ACHN (cell line): ENCODE data around the gene ZNF157.
"Not testable (repeated sequence)": the region's sequence is repeated elsewhere in the genome, so short reads cannot be mapped to it uniquely, and the experiment has no call there.

Experiments
- DNase-seq: peaks from one replicate; pipeline ENCODE4 v3.0.0-alpha.2; 2015
- in situ Hi-C: cut with HindIII; loops from 2 replicates; pipeline ENCODE4 v1.10.0; 2017; ENCODE audit warnings: low sequenced_read_pairs, low pct_ligation_motif_present, low pct_unique_long_range_greater_than_20kb

ZNF157 gene

GRCh38 chrX:47370278-47370677 lies at the start of gene ZNF157:
Gene ZNF157, plus strand, starts transcription at chrX:47370578. Its CDS starts 91 bp downstream, at chrX:47370669.
- in situ Hi-C loops = no loop called here
- DNase-seq = no peak

- in situ Hi-C loops = no loop called here
Observed at GRCh38 chrX:47321386-47321785, 49.0 kb upstream of the ZNF157 start.

GRCh38 chrX:47321823-47322371 lies 48.5 kb upstream of the ZNF157 start:
- in situ Hi-C loops = no loop called here
- DNase-seq = no peak

More at GRCh38 chrX:47321386-47321785, 49.0 kb upstream of the ZNF157 start:
- DNase-seq = no peak

- in situ Hi-C loops = no loop called here
- DNase-seq = no peak
Observed at GRCh38 chrX:47327902-47328301, 42.5 kb upstream of the ZNF157 start.

- in situ Hi-C loops, DNase-seq: not testable (repeated sequence)
Observed at GRCh38 chrX:47332729-47333128, 37.6 kb upstream of the ZNF157 start.

GRCh38 chrX:47351706-47352105 lies 18.7 kb upstream of the ZNF157 start:
- in situ Hi-C loops = no loop called here
- no peak for DNase-seq

GRCh38 chrX:47358387-47359065 lies 11.9 kb upstream of the ZNF157 start:
- DNase-seq = no peak
- in situ Hi-C loops = no loop called here

- no peak for DNase-seq
- in situ Hi-C loops = no loop called here
Observed at GRCh38 chrX:47360423-47361179, 9.8 kb upstream of the ZNF157 start.

GRCh38 chrX:47361538-47362511 lies 8.6 kb upstream of the ZNF157 start:
- in situ Hi-C loops = no loop called here
- DNase-seq = peak; percentile 65

- peak; percentile 47 for DNase-seq
- in situ Hi-C loops = no loop called here
Observed at GRCh38 chrX:47366041-47366722, 4.2 kb upstream of the ZNF157 start.

GRCh38 chrX:47373198-47373597 lies 2.8 kb downstream of the ZNF157 start:
- in situ Hi-C loops = no loop called here
- DNase-seq = no peak

GRCh38 chrX:47380268-47380667 lies 9.9 kb downstream of the ZNF157 start:
- in situ Hi-C loops = no loop called here
- DNase-seq = no peak

GRCh38 chrX:47380837-47381236 lies 10.5 kb downstream of the ZNF157 start:
- in situ Hi-C loops, DNase-seq: not testable (repeated sequence)

- DNase-seq = peak; percentile 40
- in situ Hi-C loops = no loop called here
Observed at GRCh38 chrX:47384502-47384901, 14.1 kb downstream of the ZNF157 start.

GRCh38 chrX:47390780-47391179 lies 20.4 kb downstream of the ZNF157 start:
- in situ Hi-C loops = no loop called here
- DNase-seq = no peak

- in situ Hi-C loops = no loop called here
- DNase-seq = no peak
Observed at GRCh38 chrX:47413179-47413594, 42.8 kb downstream of the ZNF157 start.

- in situ Hi-C loops = no loop called here
- DNase-seq = no peak
Observed at GRCh38 chrX:47420265-47420664, 49.9 kb downstream of the ZNF157 start.

GRCh38 chrX:47420962-47421361 lies 50.6 kb downstream of the ZNF157 start:
- in situ Hi-C loops = no loop called here
- DNase-seq = no peak
